Glutamatergic neuron (in vitro differentiated cells): ENCODE measurements around the gene OSBP2. TPM values are rescaled to one million over a fixed set of nuclear protein-coding genes. Genes with fewer than 3 reads are reported as not detected.

Source experiments
- DNase-seq: peaks from one replicate; pipeline ENCODE4 v3.0.0; 2022
- H3K27ac Mint-ChIP-seq: one replicate; pipeline ENCODE4 v1.8.0; 2020; ENCODE audit warnings: mild to moderate bottlenecking, mixed read lengths, inconsistent platforms; ENCODE audit not compliant: unreplicated experiment
- H3K27me3 Mint-ChIP-seq: one replicate; pipeline ENCODE4 v1.8.0; 2020; ENCODE audit warnings: mild to moderate bottlenecking, moderate library complexity, mixed read lengths, inconsistent platforms; ENCODE audit not compliant: unreplicated experiment
- H3K36me3 Mint-ChIP-seq: one replicate; pipeline ENCODE4 v1.8.0; 2020; ENCODE audit warnings: mild to moderate bottlenecking, mixed read lengths, inconsistent platforms; ENCODE audit not compliant: unreplicated experiment
- H3K4me1 Mint-ChIP-seq: one replicate; pipeline ENCODE4 v1.8.0; 2020; ENCODE audit warnings: mild to moderate bottlenecking, low read depth, mixed read lengths, inconsistent platforms; ENCODE audit not compliant: unreplicated experiment
- H3K4me3 Mint-ChIP-seq: one replicate; pipeline ENCODE4 v1.8.0; 2020; ENCODE audit warnings: mild to moderate bottlenecking, mixed read lengths, inconsistent platforms; ENCODE audit not compliant: unreplicated experiment
- H3K9me3 Mint-ChIP-seq: one replicate; pipeline ENCODE4 v1.8.0; 2020; ENCODE audit warnings: mild to moderate bottlenecking, moderate library complexity, mixed read lengths, inconsistent platforms; ENCODE audit not compliant: unreplicated experiment
- total RNA-seq: library from RNA; stranded (reverse); fragmentation: NEBNext Ultra II Directional; extraction: Animal tissue kit (Norgen Biotek cat#: 25700); gene quantifications from one replicate; pipeline ENCODE4 v1.2.1, GENCODE V29; 2021; ENCODE audit not compliant: unreplicated experiment
- TF ChIP-seq, protein P1 (sequence below): fragments of 200-600 bp; sonication (generic); IDR thresholded peaks from one replicate; pipeline ENCODE4 v1.5.0; 2021; ENCODE audit not compliant: partially characterized antibody, unreplicated experiment

Gene OSBP2
- total RNA-seq, 1 donor from 2014 or later, result 18.3 TPM

GRCh38 chr22:30781271-30781875, 86.7 kb downstream of the OSBP2 start:
- Mint-ChIP-seq H3K4me1 (no peaks in the 10 kb centered on the region), H3K9me3 (no peaks in the 10 kb centered on the region), H3K27ac (no peak overlapping the region), H3K4me3 (no peak overlapping the region), H3K36me3 (no peaks in the 10 kb centered on the region), H3K27me3 (peaks cover 3% of the 10 kb centered on the region)
- TF ChIP-seq, protein P1, sequence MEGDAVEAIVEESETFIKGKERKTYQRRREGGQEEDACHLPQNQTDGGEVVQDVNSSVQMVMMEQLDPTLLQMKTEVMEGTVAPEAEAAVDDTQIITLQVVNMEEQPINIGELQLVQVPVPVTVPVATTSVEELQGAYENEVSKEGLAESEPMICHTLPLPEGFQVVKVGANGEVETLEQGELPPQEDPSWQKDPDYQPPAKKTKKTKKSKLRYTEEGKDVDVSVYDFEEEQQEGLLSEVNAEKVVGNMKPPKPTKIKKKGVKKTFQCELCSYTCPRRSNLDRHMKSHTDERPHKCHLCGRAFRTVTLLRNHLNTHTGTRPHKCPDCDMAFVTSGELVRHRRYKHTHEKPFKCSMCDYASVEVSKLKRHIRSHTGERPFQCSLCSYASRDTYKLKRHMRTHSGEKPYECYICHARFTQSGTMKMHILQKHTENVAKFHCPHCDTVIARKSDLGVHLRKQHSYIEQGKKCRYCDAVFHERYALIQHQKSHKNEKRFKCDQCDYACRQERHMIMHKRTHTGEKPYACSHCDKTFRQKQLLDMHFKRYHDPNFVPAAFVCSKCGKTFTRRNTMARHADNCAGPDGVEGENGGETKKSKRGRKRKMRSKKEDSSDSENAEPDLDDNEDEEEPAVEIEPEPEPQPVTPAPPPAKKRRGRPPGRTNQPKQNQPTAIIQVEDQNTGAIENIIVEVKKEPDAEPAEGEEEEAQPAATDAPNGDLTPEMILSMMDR, result no peak
- no peak for DNase-seq

DNA sequence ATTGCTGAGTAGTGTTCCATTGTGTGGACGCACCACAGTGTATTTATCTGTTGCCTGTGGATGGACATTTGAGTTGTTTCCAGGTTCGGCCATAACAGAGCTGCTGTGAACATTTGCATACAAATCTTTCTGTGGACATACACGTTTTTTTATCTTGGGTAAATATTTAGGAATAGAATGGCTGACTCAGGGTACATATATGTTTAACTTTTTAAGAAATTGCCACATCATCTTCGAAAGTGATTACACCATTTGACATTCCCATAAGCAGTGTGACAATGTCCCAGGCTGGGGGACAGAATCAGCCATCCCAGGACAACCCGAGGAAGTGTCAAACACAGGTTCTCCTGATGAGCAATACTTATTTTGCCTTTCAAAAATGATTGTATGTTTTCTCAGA, 87.9 kb downstream of the OSBP2 start:
- DNase-seq, result no peak
- Mint-ChIP-seq H3K36me3 (no peaks in the 10 kb centered on the region), H3K27me3 (peaks cover 5% of the 10 kb centered on the region), H3K9me3 (peaks cover 1% of the 10 kb centered on the region), H3K4me1 (no peaks in the 10 kb centered on the region), H3K27ac (no peak overlapping the region), H3K4me3 (no peak overlapping the region)
- TF ChIP-seq, protein P1, result no peak

- no peaks in the 10 kb centered on the region for H3K36me3 Mint-ChIP-seq
- peaks cover 4% of the 10 kb centered on the region for H3K27me3 Mint-ChIP-seq
- TF ChIP-seq, protein P1, result no peak
- no peaks in the 10 kb centered on the region for H3K4me1 Mint-ChIP-seq
- no peak for DNase-seq
- no peak overlapping the region for H3K4me3 Mint-ChIP-seq
- H3K27ac Mint-ChIP-seq, result no peak overlapping the region
- H3K9me3 Mint-ChIP-seq, result peaks cover 3% of the 10 kb centered on the region
Measured at GRCh38 chr22:30783021-30783420, 88.3 kb downstream of the OSBP2 start.

DNA sequence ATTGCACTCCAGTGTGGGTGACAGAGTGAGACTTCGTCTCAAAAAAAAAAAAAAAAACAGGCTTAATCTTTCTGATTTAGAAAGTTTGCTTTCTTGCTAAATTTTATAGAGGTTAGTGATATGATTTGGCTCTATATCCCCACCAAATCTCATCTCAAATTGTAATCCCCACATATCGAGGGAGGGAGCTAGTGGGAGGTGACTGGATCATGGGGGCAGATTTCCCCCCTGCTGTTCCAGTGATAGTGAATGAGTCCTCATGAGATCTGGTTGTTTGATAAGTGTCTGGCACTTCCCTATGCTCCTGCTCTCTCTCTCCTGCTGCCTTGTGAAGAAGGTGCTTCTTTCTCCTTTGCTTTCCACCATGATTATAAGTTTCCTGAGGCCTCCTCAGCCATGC, 90.9 kb downstream of the OSBP2 start:
- TF ChIP-seq, protein P1, result no peak
- no peak overlapping the region for H3K4me3 Mint-ChIP-seq
- H3K4me1 Mint-ChIP-seq, result no peaks in the 10 kb centered on the region
- H3K27ac Mint-ChIP-seq, result no peak overlapping the region
- no peaks in the 10 kb centered on the region for H3K36me3 Mint-ChIP-seq
- DNase-seq, result no peak
- H3K9me3 Mint-ChIP-seq, result peaks cover 3% of the 10 kb centered on the region
- H3K27me3 Mint-ChIP-seq, result peaks cover 4% of the 10 kb centered on the region

GRCh38 chr22:30790366-30790765, 95.7 kb downstream of the OSBP2 start:
- DNase-seq, result no peak
- peaks cover 3% of the 10 kb centered on the region for H3K9me3 Mint-ChIP-seq

More at GRCh38 chr22:30790366-30790765, 95.7 kb downstream of the OSBP2 start:
- Mint-ChIP-seq H3K4me1 (no peaks in the 10 kb centered on the region), H3K27ac (no peak overlapping the region), H3K36me3 (no peaks in the 10 kb centered on the region), H3K27me3 (peaks cover 4% of the 10 kb centered on the region), H3K4me3 (no peak overlapping the region)
- TF ChIP-seq, protein P1, result no peak
